Kidney (tissue), 14 donors: ENCODE results near the gene TRMT1. TPM values are rescaled to one million over a fixed set of nuclear protein-coding genes. Genes with fewer than 3 reads are reported as not detected.
"Not testable (repeated sequence)": the region's sequence is repeated elsewhere in the genome, so short reads cannot be mapped to it uniquely, and the experiment has no call there.

ENCODE experiments used
- DNase-seq, 5 donors: peaks; one replicate each; pipeline ENCODE4 v3.0.0-alpha.2; 2013 to 2020
- FAIRE-seq: peaks from 2 replicates; lab custom pipeline; 2012; peaks lifted over from hg19 to GRCh38; lab: Jason Lieb, UNC
- H3K27ac ChIP-seq, 2 donors: one replicate each; pipeline ENCODE4 v1.7.0; 2013; ENCODE audit warnings: low read depth in 2 of 2, low read length in 2 of 2, inconsistent platforms in 1 of 2
- H3K27me3 ChIP-seq: one replicate; pipeline ENCODE4 v1.7.1; 2013; ENCODE audit warnings: low read length, inconsistent platforms; ENCODE audit not compliant: control insufficient read depth, insufficient read depth
- H3K36me3 ChIP-seq, 3 donors: one replicate each; pipeline versions ENCODE4 v1.7.0 to v1.7.1; 2013; ENCODE audit warnings: low read length in 3 of 3, control low read depth in 1 of 3, inconsistent platforms in 1 of 3; ENCODE audit not compliant: insufficient read depth in 3 of 3, control insufficient read depth in 2 of 3
- H3K4me1 ChIP-seq, 3 donors: one replicate each; pipeline versions ENCODE4 v1.7.0 to v1.7.1; 2013; ENCODE audit warnings: low read length in 3 of 3, inconsistent platforms in 1 of 3, low read depth in 1 of 3; ENCODE audit not compliant: control insufficient read depth in 2 of 3, insufficient read depth in 2 of 3
- H3K4me3 ChIP-seq, 3 donors: one replicate each; pipeline versions ENCODE4 v1.7.0 to v1.8.1; 2013; ENCODE audit warnings: low read length in 3 of 3, control low read depth in 1 of 3, inconsistent platforms in 1 of 3
- H3K9ac ChIP-seq, 3 donors: one replicate each; pipeline versions ENCODE4 v1.7.0 to v1.7.1; 2013; ENCODE audit warnings: low read length in 3 of 3, control low read depth in 1 of 3, inconsistent platforms in 1 of 3
- H3K9me3 ChIP-seq, 3 donors: one replicate each; pipeline versions ENCODE4 v1.7.0 to v1.7.1; 2013; ENCODE audit warnings: low read length in 3 of 3, control low read depth in 1 of 3, inconsistent platforms in 1 of 3; ENCODE audit not compliant: control insufficient read depth in 2 of 3, insufficient read depth in 1 of 3
- intact Hi-C: fragments of 100-400 bp; cut with DNase I; formaldehyde crosslinking; loops from one replicate; pipeline ENCODE4 v1.11.1; 2022
- polyA plus RNA-seq: library from polyadenylated mRNA; stranded (reverse); fragments of 350-450 nt; fragmentation: Illumina TruSeq; extraction: RNeasy Lipid Tissue Mini Kit (QIAGEN cat#74804); gene quantifications from one replicate; pipeline ENCODE4 v1.2.3, GENCODE V29; 2014; ENCODE audit warnings: low read depth, low replicate concordance; ENCODE audit not compliant: insufficient read depth
- total RNA-seq: library from RNA; stranded (reverse); fragmentation: NEBNext Ultra II Directional; extraction: Animal tissue kit (Norgen Biotek cat#: 25700); gene quantifications from one replicate; pipeline ENCODE4 v1.2.1, GENCODE V29; 2021
- TF ChIP-seq, protein P1 (sequence below): IDR thresholded peaks from 3 replicates; pipeline ENCODE4 v1.5.1; 2012; ENCODE audit warnings: mild to moderate bottlenecking, moderate library complexity, borderline replicate concordance; ENCODE audit not compliant: insufficient read depth; ENCODE audit errors: extremely low read depth
- donor health status: control.
- donor health status: control.
- donor health status: control.
- donor health status: control.
- donor health status: control.
- donor health status: DM: yes; HTN: yes; CAD: no.
- donor health status: Normal renal cell carcinoma (clear cell type).

Gene TRMT1
- total and polyA plus RNA-seq, 2 donors from 2014 or later: 22.7 to 40.0 TPM

DNA sequence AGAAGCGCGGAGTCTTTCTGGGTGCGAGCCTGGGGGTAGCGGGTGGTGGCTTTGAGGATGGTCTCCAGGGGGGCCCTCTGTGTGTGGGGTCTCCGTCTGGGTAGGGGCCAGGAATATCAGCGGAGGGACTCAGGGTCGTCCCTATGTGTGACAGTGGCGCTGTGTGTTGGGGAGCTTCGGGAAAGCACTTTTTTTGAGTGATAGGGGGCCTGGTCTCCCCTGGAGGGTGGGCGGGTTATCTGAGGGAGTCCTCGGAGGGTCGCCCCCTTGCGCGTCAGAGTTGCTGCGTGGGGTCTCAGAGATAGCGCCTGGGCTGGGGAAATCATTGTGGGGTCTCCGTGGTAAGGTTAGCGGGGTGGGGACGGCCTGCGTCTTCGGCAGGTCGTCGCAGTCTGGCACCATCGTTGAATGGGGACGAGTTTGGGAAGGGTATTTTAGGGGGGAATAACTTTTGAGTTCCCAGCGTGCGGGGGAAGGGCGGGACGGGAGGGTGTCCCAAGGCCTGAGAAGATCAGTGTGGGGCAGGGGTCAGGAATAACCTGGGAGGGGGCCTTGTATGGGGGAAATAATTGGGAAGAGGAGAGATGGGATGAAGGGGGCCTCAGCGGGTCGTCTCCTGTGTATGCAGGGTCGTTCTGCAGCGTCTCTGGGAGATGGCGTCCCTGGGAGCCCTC, 34.5 kb upstream of the TRMT1 start:
- no peaks in the 10 kb centered on the region for H3K27me3 ChIP-seq
- peaks cover 0 to 12% (median 0%) of the 10 kb centered on the region in 3 donors for H3K4me1 ChIP-seq
- peak overlapping the region; percentile 95 to 100 (median 98) for H3K9ac ChIP-seq
- H3K9me3 ChIP-seq: no peaks in the 10 kb centered on the region
- peak in 2 of 5 donors; percentile 24 to 68 for DNase-seq
- peak overlapping the region; percentile 84 to 98 (median 96) for H3K4me3 ChIP-seq
- no peaks in the 10 kb centered on the region for H3K36me3 ChIP-seq
- TF ChIP-seq, protein P1, sequence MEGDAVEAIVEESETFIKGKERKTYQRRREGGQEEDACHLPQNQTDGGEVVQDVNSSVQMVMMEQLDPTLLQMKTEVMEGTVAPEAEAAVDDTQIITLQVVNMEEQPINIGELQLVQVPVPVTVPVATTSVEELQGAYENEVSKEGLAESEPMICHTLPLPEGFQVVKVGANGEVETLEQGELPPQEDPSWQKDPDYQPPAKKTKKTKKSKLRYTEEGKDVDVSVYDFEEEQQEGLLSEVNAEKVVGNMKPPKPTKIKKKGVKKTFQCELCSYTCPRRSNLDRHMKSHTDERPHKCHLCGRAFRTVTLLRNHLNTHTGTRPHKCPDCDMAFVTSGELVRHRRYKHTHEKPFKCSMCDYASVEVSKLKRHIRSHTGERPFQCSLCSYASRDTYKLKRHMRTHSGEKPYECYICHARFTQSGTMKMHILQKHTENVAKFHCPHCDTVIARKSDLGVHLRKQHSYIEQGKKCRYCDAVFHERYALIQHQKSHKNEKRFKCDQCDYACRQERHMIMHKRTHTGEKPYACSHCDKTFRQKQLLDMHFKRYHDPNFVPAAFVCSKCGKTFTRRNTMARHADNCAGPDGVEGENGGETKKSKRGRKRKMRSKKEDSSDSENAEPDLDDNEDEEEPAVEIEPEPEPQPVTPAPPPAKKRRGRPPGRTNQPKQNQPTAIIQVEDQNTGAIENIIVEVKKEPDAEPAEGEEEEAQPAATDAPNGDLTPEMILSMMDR: no peak
- H3K27ac ChIP-seq: peak overlapping the region; percentile 98 to 100
- intact Hi-C loops: no loop called here
- no peak for FAIRE-seq

- no peaks in the 10 kb centered on the region for H3K27me3 ChIP-seq
- H3K4me3 ChIP-seq: peak within 1 kb of the TSS; percentile 84 to 98 (median 96)
- H3K36me3 ChIP-seq: no peaks in the 10 kb centered on the region
- TF ChIP-seq, protein P1: peak; percentile 59
- DNase-seq (peak; percentile 95 to 99 (median 97)), FAIRE-seq (no peak)
- intact Hi-C loops: no loop called here
- H3K4me1 ChIP-seq: peaks cover 0 to 10% (median 0%) of the 10 kb centered on the region in 3 donors
- H3K9ac ChIP-seq: peak within 1 kb of the TSS; percentile 95 to 100 (median 98)
- no peaks in the 10 kb centered on the region for H3K9me3 ChIP-seq
- peak within 1 kb of the TSS; percentile 98 to 100 for H3K27ac ChIP-seq
Observed at GRCh38 chr19:13150187-13150930, 33.8 kb upstream of the TRMT1 start, which contains the start of the genes IER2 and STX10. TSS of gene IER2 (plus strand) at chr19:13150411. CDS start at chr19:13153187, 2,776 bp downstream. TSS of gene STX10 (minus strand) at chr19:13150375. CDS start at chr19:13150173, 202 bp downstream.

DNA sequence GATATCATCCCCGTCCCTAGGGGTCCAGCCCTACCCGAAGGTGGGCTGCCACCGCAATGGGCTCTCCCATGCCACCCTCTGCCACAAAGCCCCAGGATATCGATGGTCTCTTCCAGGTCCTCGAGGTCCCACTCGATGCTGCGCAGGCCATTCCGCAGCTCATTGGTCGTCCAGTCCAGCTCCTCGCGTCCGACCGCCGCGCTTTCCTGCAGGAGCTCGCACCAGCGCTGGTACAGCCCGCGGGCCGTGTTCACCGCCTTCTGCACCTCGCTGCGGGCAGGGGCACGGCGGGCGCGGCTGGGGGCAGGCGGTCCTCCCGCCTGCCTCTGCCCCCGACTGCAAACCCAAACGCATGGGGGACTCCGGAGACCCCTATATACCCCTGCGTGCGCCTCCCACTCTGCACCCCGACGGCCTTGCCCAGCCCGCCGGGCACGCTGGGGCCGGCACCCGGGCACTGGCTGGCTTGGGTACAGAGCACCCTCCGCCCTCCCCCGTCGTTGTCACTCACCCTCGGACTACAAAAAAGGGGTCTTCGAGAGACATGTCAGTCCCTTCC, 33.2 kb upstream of the TRMT1 start:
- FAIRE-seq (no peak), DNase-seq (peak; percentile 70 to 89 (median 76))
- Histone ChIP-seq H3K9me3 (no peaks in the 10 kb centered on the region), H3K27me3 (no peaks in the 10 kb centered on the region), H3K4me3 (peak overlapping the region; percentile 81 to 98 (median 84)), H3K27ac (peak overlapping the region; percentile 98 to 100), H3K36me3 (no peaks in the 10 kb centered on the region), H3K9ac (peak overlapping the region; percentile 30 to 68 (median 61)), H3K4me1 (peaks cover 0 to 7% (median 0%) of the 10 kb centered on the region in 3 donors)
- TF ChIP-seq, protein P1: no peak
- intact Hi-C loops: no loop called here

- H3K4me1 ChIP-seq, H3K27ac ChIP-seq, intact Hi-C loops, FAIRE-seq, H3K9me3 ChIP-seq, H3K27me3 ChIP-seq, H3K36me3 ChIP-seq: not testable (repeated sequence)
- H3K4me3 ChIP-seq: peak overlapping the region; percentile 73 to 84 (median 81)
- H3K9ac ChIP-seq: peak overlapping the region; percentile 30 to 68 (median 61)
- peak in 1 of 5 donors; percentile 83 for DNase-seq
Observed at GRCh38 chr19:13149173-13149627, 32.7 kb upstream of the TRMT1 start.
